OCI-LY1 (cell line): ENCODE data around the gene KRAS.

Experiments
- H2AFZ ChIP-seq: fragments of 200-600 bp; sonication (generic), shearing (Covaris generic); 2 replicates; pipeline ENCODE4 v1.6.0; 2014; ENCODE audit warnings: antibody characterized with exemption, mild to moderate bottlenecking, low read length
- H3F3A ChIP-seq: fragments of 200-600 bp; sonication (generic), shearing (Covaris generic); 2 replicates; pipeline ENCODE4 v1.6.0; 2014; ENCODE audit warnings: mild to moderate bottlenecking, antibody characterized with exemption, low read length, moderate library complexity; ENCODE audit not compliant: insufficient read depth
- H3K27ac ChIP-seq: fragments of 200-600 bp; sonication (generic); 2 replicates; pipeline ENCODE4 v1.5.1; 2014; ENCODE audit warnings: low read length, mixed run types, mild to moderate bottlenecking, low read depth; ENCODE audit not compliant: poor library complexity, severe bottlenecking
- H3K27me3 ChIP-seq: fragments of 200-600 bp; sonication (generic); 2 replicates; pipeline ENCODE4 v1.6.0; 2014; ENCODE audit warnings: antibody characterized with exemption, mild to moderate bottlenecking, low read length, moderate library complexity; ENCODE audit not compliant: insufficient read depth
- H3K36me3 ChIP-seq: fragments of 200-600 bp; sonication (generic); 2 replicates; pipeline ENCODE4 v1.6.1; 2014; ENCODE audit warnings: mild to moderate bottlenecking, antibody characterized with exemption, low read length, moderate library complexity, mixed read lengths; ENCODE audit not compliant: insufficient read depth
- H3K4me1 ChIP-seq: fragments of 200-600 bp; sonication (generic); 2 replicates; pipeline ENCODE4 v1.5.1; 2014; ENCODE audit warnings: mild to moderate bottlenecking, low read length, moderate library complexity; ENCODE audit not compliant: insufficient read depth, severe bottlenecking
- H3K4me2 ChIP-seq: fragments of 200-600 bp; sonication (generic), shearing (Covaris generic); 2 replicates; pipeline ENCODE4 v1.6.1; 2014; ENCODE audit warnings: low read length
- H3K4me3 ChIP-seq: fragments of 200-600 bp; sonication (generic); 2 replicates; pipeline ENCODE4 v1.5.1; 2014; ENCODE audit warnings: low read length, low read depth, mild to moderate bottlenecking, mixed read lengths; ENCODE audit not compliant: poor library complexity, severe bottlenecking
- H3K79me2 ChIP-seq: fragments of 200-600 bp; shearing (Covaris generic); 2 replicates; pipeline ENCODE4 v1.6.1; 2016; ENCODE audit warnings: mixed run types, low read length, mixed read lengths; ENCODE audit not compliant: insufficient read depth
- H3K9ac ChIP-seq: fragments of 200-600 bp; sonication (generic), shearing (Covaris generic); 2 replicates; pipeline ENCODE4 v1.6.1; 2014; ENCODE audit warnings: mild to moderate bottlenecking, low read length, mixed read lengths
- H3K9me2 ChIP-seq: fragments of 200-600 bp; sonication (generic), shearing (Covaris generic); 2 replicates; pipeline ENCODE4 v1.6.1; 2014; ENCODE audit warnings: low read depth, mild to moderate bottlenecking, low read length, mixed read lengths
- H3K9me3 ChIP-seq: fragments of 200-600 bp; shearing (Covaris generic); 2 replicates; pipeline ENCODE4 v1.6.1; 2014; ENCODE audit warnings: low read length, mixed read lengths
- H4K20me1 ChIP-seq: fragments of 200-600 bp; sonication (generic), shearing (Covaris generic); 2 replicates; pipeline ENCODE4 v1.6.0; 2016; ENCODE audit warnings: mild to moderate bottlenecking, low read length; ENCODE audit not compliant: insufficient read depth
- CTCF ChIP-seq: fragments of 200-600 bp; sonication (generic), shearing (Covaris generic); IDR thresholded peaks from 2 replicates; pipeline ENCODE4 v1.5.1; 2017; ENCODE audit warnings: mild to moderate bottlenecking, antibody characterized with exemption, low read length, moderate library complexity, mixed read lengths
- EZH2 ChIP-seq: fragments of 200-600 bp; sonication (generic), shearing (Covaris generic); IDR thresholded peaks from 2 replicates; pipeline ENCODE4 v1.8.0; 2017; ENCODE audit warnings: borderline replicate concordance, mixed run types, mild to moderate bottlenecking, antibody characterized with exemption, low read length, moderate library complexity, mixed read lengths

The KRAS gene

GRCh38 chr12:25202137-25202536 lies 48.6 kb downstream of the KRAS start:
- no peaks in the 10 kb centered on the region; the same call in 1 of the 2 replicates for H3K36me3 ChIP-seq
- H3K9ac ChIP-seq = no peak overlapping the region
- no peaks in the 10 kb centered on the region for H3K9me2 ChIP-seq
- H3F3A ChIP-seq = no peaks in the 10 kb centered on the region
- H3K4me2 ChIP-seq = no peak overlapping the region
- no peak overlapping the region for H3K27ac ChIP-seq
- H3K4me3 ChIP-seq = no peak overlapping the region
- no peaks in the 10 kb centered on the region for H4K20me1 ChIP-seq
- TF ChIP-seq EZH2 (no peak), CTCF (no peak)
- H3K79me2 ChIP-seq = no peaks in the 10 kb centered on the region
- no peak overlapping the region for H2AFZ ChIP-seq
- no peaks in the 10 kb centered on the region for H3K4me1 ChIP-seq
- no peaks in the 10 kb centered on the region for H3K27me3 ChIP-seq
- H3K9me3 ChIP-seq = no peaks in the 10 kb centered on the region

DNA sequence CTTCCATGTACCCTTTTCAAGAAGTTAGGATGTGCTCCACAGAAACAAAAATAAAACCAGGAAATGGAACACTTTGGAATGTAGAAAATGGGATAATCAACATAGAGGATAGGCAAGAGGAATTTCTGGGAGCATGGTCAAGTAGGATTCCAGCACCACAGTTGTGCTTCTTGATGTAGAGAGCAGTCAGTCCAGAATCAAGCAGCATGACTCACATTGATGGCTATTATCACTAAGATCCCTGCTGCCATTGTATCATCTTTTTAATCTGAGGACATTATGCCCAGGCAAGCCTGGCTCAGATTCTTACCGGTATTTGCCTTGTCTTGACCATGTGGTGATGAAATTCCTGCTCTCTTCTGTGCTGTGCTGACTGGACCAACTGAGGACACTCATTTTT lies 50.0 kb downstream of the KRAS start:
- no peaks in the 10 kb centered on the region for H3K9me3 ChIP-seq
- no peak overlapping the region for H3K4me3 ChIP-seq
- no peak overlapping the region for H3K4me2 ChIP-seq
- H2AFZ ChIP-seq = no peak overlapping the region
- TF ChIP-seq CTCF (no peak), EZH2 (no peak)
- H3K9ac ChIP-seq = no peak overlapping the region
- no peaks in the 10 kb centered on the region for H3F3A ChIP-seq
- H3K9me2 ChIP-seq = no peaks in the 10 kb centered on the region
- no peaks in the 10 kb centered on the region; the same call in 1 of the 2 replicates for H3K36me3 ChIP-seq
- no peaks in the 10 kb centered on the region for H3K27me3 ChIP-seq
- no peaks in the 10 kb centered on the region for H4K20me1 ChIP-seq
- peaks cover 5% of the 10 kb centered on the region for H3K4me1 ChIP-seq
- H3K27ac ChIP-seq = no peak overlapping the region
- H3K79me2 ChIP-seq = no peaks in the 10 kb centered on the region

DNA sequence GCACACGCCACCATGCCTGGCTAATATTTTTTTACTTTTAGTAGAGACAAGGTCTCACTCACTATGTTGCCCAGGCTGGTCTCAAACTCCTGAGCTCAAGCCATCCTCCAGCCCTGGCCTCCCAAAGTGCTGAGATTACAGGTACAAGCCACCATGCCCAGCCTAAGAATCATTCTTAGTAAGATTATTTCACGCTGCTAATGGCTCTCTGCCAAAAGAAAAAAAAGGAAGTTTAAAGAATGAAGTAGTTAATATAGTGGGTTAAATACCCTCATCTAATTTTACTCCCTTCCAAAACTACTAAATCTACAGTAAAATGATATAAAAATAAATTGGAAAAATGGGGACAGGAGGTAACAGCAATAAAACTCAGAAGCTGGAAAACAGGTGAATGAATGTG lies 53.1 kb downstream of the KRAS start:
- no peaks in the 10 kb centered on the region for H3K27me3 ChIP-seq
- no peaks in the 10 kb centered on the region for H3K79me2 ChIP-seq
- H3K4me3 ChIP-seq = no peak overlapping the region
- no peaks in the 10 kb centered on the region for H3F3A ChIP-seq
- H3K9ac ChIP-seq = no peak overlapping the region
- H3K36me3 ChIP-seq = no peaks in the 10 kb centered on the region
- H3K9me3 ChIP-seq = no peaks in the 10 kb centered on the region
- TF ChIP-seq CTCF = no peak
- no peak for TF ChIP-seq EZH2
- H4K20me1 ChIP-seq = no peaks in the 10 kb centered on the region
- H2AFZ ChIP-seq = no peak overlapping the region
- H3K4me1 ChIP-seq = peaks cover 14% of the 10 kb centered on the region
- no peak overlapping the region for H3K27ac ChIP-seq
- H3K4me2 ChIP-seq = no peak overlapping the region
- H3K9me2 ChIP-seq = no peaks in the 10 kb centered on the region
